Measurements from ENCODE around the gene MARS1.

The MARS1 gene

DNA sequence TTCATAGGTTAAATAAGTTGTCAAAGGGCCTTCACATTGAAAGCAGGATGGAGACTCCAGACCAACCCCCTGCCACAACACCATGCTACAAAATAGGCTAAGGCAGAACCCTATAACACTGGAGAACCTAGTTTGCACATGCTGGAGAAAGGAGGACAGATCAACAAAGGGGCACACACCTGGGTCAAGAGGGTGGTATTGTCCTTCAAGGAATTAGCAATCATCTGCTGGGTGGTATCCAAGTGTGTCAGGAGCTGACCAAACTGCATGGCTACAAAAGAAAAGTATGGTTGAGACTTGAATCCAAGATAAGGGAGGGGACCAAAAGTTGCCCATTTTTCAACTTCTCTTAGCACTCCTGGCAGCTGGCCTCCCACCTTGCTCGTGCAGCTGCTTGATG is 44.0 kb downstream of the MARS1 start:
- TF ChIP-seq CTCF (IDR thresholded peaks at IDR 0.05; ENCODE audit: insufficient read depth, low read length) (no peak), POLR2AphosphoS5 (IDR thresholded peaks at IDR 0.05; ENCODE audit: low read depth) (no peak), REST (IDR thresholded peaks at IDR 0.05; ENCODE audit: insufficient replicate concordance, low read depth) (no peak), SPI1 (IDR thresholded peaks at IDR 0.05; ENCODE audit: borderline replicate concordance, low read depth) (no peak), GABPA (IDR thresholded peaks at IDR 0.05; ENCODE audit: low read depth) (no peak)
- Histone ChIP-seq H3K27ac (replicated peaks) (no peak overlapping the region), H3K4me3 (replicated peaks; ENCODE audit: insufficient read depth, low read length) (no peak overlapping the region), H3K27me3 (ENCODE audit: insufficient read depth, poor library complexity, severe bottlenecking) (no peaks in the 10 kb centered on the region)
- DNase-seq (ENCODE audit: low read depth in 1 of 2, low spot score in 1 of 2) = no peak

GRCh38 chr12:57533108-57533507 is 45.2 kb downstream of the MARS1 start:
- Histone ChIP-seq H3K27ac (replicated peaks) (no peak overlapping the region), H3K4me3 (replicated peaks; ENCODE audit: insufficient read depth, low read length) (no peak overlapping the region), H3K27me3 (ENCODE audit: insufficient read depth, poor library complexity, severe bottlenecking) (no peaks in the 10 kb centered on the region)
- TF ChIP-seq CTCF (IDR thresholded peaks at IDR 0.05; ENCODE audit: insufficient read depth, low read length) = no peak
- no peak for TF ChIP-seq POLR2AphosphoS5 (IDR thresholded peaks at IDR 0.05; ENCODE audit: low read depth)
- TF ChIP-seq REST (IDR thresholded peaks at IDR 0.05; ENCODE audit: insufficient replicate concordance, low read depth) = no peak
- no peak for TF ChIP-seq GABPA (IDR thresholded peaks at IDR 0.05; ENCODE audit: low read depth)
- TF ChIP-seq SPI1 (IDR thresholded peaks at IDR 0.05; ENCODE audit: borderline replicate concordance, low read depth) = no peak
- DNase-seq (ENCODE audit: low read depth in 1 of 2, low spot score in 1 of 2) = no peak

GRCh38 chr12:57534250-57534649 is 46.4 kb downstream of the MARS1 start:
- no peaks in the 10 kb centered on the region for H3K27me3 ChIP-seq (ENCODE audit: insufficient read depth, poor library complexity, severe bottlenecking)
- TF ChIP-seq CTCF (IDR thresholded peaks at IDR 0.05; ENCODE audit: insufficient read depth, low read length) (no peak), REST (IDR thresholded peaks at IDR 0.05; ENCODE audit: insufficient replicate concordance, low read depth) (no peak), SPI1 (IDR thresholded peaks at IDR 0.05; ENCODE audit: borderline replicate concordance, low read depth) (no peak), GABPA (IDR thresholded peaks at IDR 0.05; ENCODE audit: low read depth) (no peak), POLR2AphosphoS5 (IDR thresholded peaks at IDR 0.05; ENCODE audit: low read depth) (no peak)
- H3K4me3 ChIP-seq (replicated peaks; ENCODE audit: insufficient read depth, low read length) = no peak overlapping the region
- DNase-seq (ENCODE audit: low read depth in 1 of 2, low spot score in 1 of 2) = no peak
- no peak overlapping the region for H3K27ac ChIP-seq (replicated peaks)

Measured in HL-60 (cell line).